Osteoblast (primary cell): ENCODE data around the gene FA2H. TPM values are rescaled to one million over a fixed set of nuclear protein-coding genes. Genes with fewer than 3 reads are reported as not detected.

Source experiments
- DNase-seq: peaks from one replicate; pipeline ENCODE4 v3.0.0; 2011; ENCODE audit warnings: low spot score, mixed read lengths; ENCODE audit not compliant: insufficient read length; ENCODE audit errors: missing footprints
- H2AFZ ChIP-seq: 2 replicates; pipeline ENCODE4 v1.6.0; 2011; ENCODE audit warnings: mild to moderate bottlenecking, low read length
- H3K27ac ChIP-seq: 2 replicates; pipeline ENCODE4 v1.5.1; 2011; ENCODE audit warnings: mild to moderate bottlenecking, low read depth, low read length, moderate library complexity
- H3K27me3 ChIP-seq: 2 replicates; pipeline ENCODE4 v1.6.0; 2012; ENCODE audit warnings: mild to moderate bottlenecking, control low read depth, inconsistent platforms, low read length, moderate library complexity; ENCODE audit not compliant: insufficient read depth
- H3K36me3 ChIP-seq: 2 replicates; pipeline ENCODE4 v1.5.1; 2011; ENCODE audit warnings: mild to moderate bottlenecking, low read length, control low read depth, moderate library complexity; ENCODE audit not compliant: insufficient read depth
- H3K4me1 ChIP-seq: 2 replicates; pipeline ENCODE4 v1.5.1; 2011; ENCODE audit warnings: mild to moderate bottlenecking, low read length, control low read depth, moderate library complexity; ENCODE audit not compliant: insufficient read depth
- H3K4me2 ChIP-seq: 2 replicates; pipeline ENCODE4 v1.6.0; 2011; ENCODE audit warnings: mild to moderate bottlenecking, low read length; ENCODE audit not compliant: insufficient read depth
- H3K4me3 ChIP-seq: fragments of 200-600 bp; sonication (generic); 3 replicates; pipeline ENCODE4 v1.5.1; 2012; ENCODE audit warnings: mild to moderate bottlenecking, low read length, inconsistent platforms; ENCODE audit not compliant: insufficient read depth
- H3K79me2 ChIP-seq: 2 replicates; pipeline ENCODE4 v1.6.0; 2012; ENCODE audit warnings: mild to moderate bottlenecking, low read length, control low read depth, inconsistent platforms; ENCODE audit not compliant: insufficient read depth
- H3K9me3 ChIP-seq: 2 replicates; pipeline ENCODE4 v1.5.1; 2011; ENCODE audit warnings: low read depth, low read length, control low read depth
- H4K20me1 ChIP-seq: 2 replicates; pipeline ENCODE4 v1.6.0; 2012; ENCODE audit warnings: mild to moderate bottlenecking, low read length, control low read depth; ENCODE audit not compliant: insufficient read depth
- CTCF ChIP-seq: IDR thresholded peaks from 2 replicates; pipeline ENCODE4 v1.5.1; 2011; ENCODE audit warnings: mild to moderate bottlenecking, low read depth, low read length, moderate library complexity; ENCODE audit errors: extremely low read depth
- total RNA-seq: library from RNA; depleted of rRNA; stranded (reverse); fragments of >200 nt; gene quantifications from 2 replicates; pipeline ENCODE4 v1.2.3, GENCODE V29; 2012

Gene FA2H
- total RNA-seq, 1 donor, result not detected

DNA sequence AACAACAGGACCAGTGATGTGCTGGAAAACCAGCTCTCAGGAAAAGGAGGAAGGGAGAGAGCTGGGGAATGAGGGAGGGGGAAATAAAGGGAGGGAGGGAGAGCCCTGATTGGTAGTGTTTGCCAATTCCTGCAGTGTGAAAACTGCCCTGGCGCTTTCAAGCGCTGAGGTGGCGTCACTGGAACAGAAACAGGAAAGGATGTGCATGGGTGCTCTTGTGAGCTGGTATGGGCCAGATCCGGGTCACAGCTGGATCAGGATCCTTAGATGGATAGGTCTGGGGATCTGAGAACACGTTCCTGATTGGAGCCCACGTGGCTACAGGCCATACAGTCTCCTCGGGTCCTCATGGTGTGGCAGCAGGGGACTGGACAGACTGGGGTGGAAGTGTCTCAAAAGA lies 57.3 kb downstream of the FA2H start:
- DNase-seq, result no peak
- no peaks in the 10 kb centered on the region for H3K36me3 ChIP-seq

DNA sequence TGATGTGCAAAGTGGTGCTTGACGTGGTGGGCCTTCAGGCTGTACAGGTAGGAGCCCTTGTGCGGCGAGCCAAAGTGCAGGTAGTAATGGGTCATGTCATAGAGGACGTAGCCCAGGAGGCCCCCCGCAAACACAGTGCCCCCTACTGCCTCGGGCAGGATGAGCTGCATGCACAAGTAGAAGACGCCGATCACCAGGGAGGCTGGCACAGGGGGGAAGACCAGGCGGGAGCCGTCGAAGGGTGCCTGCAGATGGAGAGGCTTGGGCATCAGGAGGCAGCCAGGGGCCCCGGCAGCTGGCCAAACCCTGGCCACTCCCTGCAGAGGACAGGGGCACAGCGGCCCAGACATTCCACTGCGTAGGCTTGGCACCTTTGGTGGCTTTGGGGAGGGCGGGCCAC lies 58.3 kb downstream of the FA2H start:
- Histone ChIP-seq H3K4me2 (no peak overlapping the region), H3K4me1 (no peaks in the 10 kb centered on the region), H3K27ac (no peak overlapping the region), H3K9me3 (no peaks in the 10 kb centered on the region), H3K27me3 (peaks cover 10% of the 10 kb centered on the region), H3K36me3 (no peaks in the 10 kb centered on the region), H4K20me1 (no peaks in the 10 kb centered on the region), H3K79me2 (no peaks in the 10 kb centered on the region), H3K4me3 (no peak overlapping the region), H2AFZ (no peak overlapping the region)
- no peak for DNase-seq
- no peak for TF ChIP-seq CTCF

More for the DNA sequence above, 57.3 kb downstream of the FA2H start:
- Histone ChIP-seq H3K9me3 (no peaks in the 10 kb centered on the region), H3K79me2 (no peaks in the 10 kb centered on the region), H3K27ac (no peak overlapping the region), H3K4me1 (no peaks in the 10 kb centered on the region), H4K20me1 (no peaks in the 10 kb centered on the region), H2AFZ (no peak overlapping the region), H3K4me2 (no peak overlapping the region), H3K27me3 (peaks cover 5% of the 10 kb centered on the region), H3K4me3 (no peak overlapping the region)
- no peak for TF ChIP-seq CTCF

DNA sequence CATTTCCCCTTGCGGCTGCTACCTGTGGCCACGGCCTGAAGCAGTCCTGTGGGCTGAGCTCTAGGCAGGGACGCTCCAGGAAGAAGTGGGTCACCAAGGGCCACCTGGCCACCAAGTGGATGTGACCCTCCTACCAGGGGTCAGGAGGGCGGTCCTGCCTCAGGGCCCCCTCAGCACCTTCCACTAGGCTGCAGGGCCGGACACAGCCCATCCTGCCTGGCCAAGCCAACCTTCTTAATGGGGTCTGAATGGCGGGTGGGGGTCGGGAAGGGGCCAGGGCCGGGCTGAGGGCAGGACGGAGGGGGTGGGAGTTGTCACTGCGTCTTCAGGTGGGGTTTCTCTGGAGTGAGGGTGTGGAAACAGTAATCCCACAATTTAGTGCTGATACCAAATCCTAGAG lies 60.7 kb downstream of the FA2H start:
- no peak for DNase-seq
- Histone ChIP-seq H3K4me2 (no peak overlapping the region), H3K79me2 (no peaks in the 10 kb centered on the region), H4K20me1 (no peaks in the 10 kb centered on the region), H3K27ac (no peak overlapping the region), H3K27me3 (peaks cover 10% of the 10 kb centered on the region), H3K9me3 (no peaks in the 10 kb centered on the region), H3K4me3 (no peak overlapping the region), H2AFZ (no peak overlapping the region), H3K36me3 (no peaks in the 10 kb centered on the region), H3K4me1 (no peaks in the 10 kb centered on the region)
- TF ChIP-seq CTCF, result no peak

- H3K79me2 ChIP-seq, result no peaks in the 10 kb centered on the region
- no peak overlapping the region for H3K4me2 ChIP-seq
- peaks cover 11% of the 10 kb centered on the region for H3K27me3 ChIP-seq
- H3K9me3 ChIP-seq, result no peaks in the 10 kb centered on the region
- H3K36me3 ChIP-seq, result no peaks in the 10 kb centered on the region
- no peak overlapping the region for H3K27ac ChIP-seq
- no peaks in the 10 kb centered on the region for H3K4me1 ChIP-seq
- H2AFZ ChIP-seq, result peak overlapping the region; percentile 62
- H4K20me1 ChIP-seq, result no peaks in the 10 kb centered on the region
- DNase-seq, result no peak
- no peak for TF ChIP-seq CTCF
- no peak overlapping the region for H3K4me3 ChIP-seq
These were observed 61.3 kb downstream of the FA2H start for GRCh38 chr16:74713325-74713724.
